Fibroblast of skin of back (primary cell): ENCODE results near the gene CMIP.
A peak's percentile ranks its signal among the peaks of the same experiment; 100 is the strongest.
"Not testable (repeated sequence)": the region's sequence is repeated elsewhere in the genome, so short reads cannot be mapped to it uniquely, and the experiment has no call there.

Source experiments
- DNase-seq: peaks from one replicate; pipeline ENCODE4 v3.0.0-alpha.2; 2013

Gene CMIP

DNA sequence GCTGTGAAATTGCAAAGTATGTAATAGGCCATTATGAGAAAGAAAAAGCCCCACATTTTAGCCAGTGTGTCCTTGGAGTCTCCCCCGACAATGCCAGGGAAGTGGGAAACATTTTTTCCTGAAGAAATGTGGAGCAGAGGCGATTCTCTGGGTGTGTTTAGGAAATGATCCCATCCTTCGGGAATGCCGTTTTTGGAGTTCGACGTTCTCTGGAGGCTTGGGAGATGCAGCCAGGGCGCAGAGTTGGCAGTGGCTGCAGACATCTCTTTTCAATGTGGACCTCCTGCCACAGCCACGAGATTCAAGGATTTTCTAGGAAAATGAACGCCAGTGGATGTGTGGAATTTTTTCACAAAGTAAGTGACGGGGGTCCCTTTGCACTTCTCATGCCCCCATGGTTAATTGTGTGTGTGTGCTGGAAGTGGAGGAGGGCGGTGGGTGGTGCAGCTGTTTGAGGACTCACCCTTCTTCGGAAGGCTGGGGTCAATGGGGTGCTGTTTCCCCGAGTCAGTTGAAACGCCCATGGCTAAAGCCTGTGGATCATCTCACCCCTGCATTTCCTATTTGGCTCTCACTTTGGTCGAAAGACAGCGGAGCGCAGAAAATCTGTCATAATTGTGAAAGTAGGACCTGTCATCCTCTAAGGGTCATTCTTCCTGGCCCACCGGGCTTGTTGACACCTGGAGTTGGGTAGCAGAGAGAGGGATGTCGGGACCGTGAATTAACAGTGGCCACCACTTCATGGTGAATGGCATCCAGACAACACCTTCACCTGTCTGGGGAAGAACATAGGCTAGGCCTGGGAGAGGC lies 73.2 kb downstream of the CMIP start:
- DNase-seq, result peak; percentile 89

DNA sequence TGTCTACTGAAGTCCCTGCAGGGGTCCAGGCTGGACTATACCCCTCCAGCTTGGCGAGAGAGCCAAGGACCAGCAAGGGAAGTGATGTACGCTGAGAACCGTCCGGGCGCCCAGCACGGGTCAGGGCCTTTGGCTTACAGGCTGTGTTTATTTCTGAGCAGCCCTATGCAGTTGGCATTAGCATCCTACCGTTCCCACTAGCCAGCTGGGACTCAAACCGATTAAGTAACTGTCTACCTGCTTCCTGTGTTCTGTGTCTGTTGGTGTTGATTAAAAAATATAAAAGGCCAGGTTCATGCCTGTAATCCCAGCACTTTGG lies 73.8 kb downstream of the CMIP start:
- DNase-seq, result no peak

DNA sequence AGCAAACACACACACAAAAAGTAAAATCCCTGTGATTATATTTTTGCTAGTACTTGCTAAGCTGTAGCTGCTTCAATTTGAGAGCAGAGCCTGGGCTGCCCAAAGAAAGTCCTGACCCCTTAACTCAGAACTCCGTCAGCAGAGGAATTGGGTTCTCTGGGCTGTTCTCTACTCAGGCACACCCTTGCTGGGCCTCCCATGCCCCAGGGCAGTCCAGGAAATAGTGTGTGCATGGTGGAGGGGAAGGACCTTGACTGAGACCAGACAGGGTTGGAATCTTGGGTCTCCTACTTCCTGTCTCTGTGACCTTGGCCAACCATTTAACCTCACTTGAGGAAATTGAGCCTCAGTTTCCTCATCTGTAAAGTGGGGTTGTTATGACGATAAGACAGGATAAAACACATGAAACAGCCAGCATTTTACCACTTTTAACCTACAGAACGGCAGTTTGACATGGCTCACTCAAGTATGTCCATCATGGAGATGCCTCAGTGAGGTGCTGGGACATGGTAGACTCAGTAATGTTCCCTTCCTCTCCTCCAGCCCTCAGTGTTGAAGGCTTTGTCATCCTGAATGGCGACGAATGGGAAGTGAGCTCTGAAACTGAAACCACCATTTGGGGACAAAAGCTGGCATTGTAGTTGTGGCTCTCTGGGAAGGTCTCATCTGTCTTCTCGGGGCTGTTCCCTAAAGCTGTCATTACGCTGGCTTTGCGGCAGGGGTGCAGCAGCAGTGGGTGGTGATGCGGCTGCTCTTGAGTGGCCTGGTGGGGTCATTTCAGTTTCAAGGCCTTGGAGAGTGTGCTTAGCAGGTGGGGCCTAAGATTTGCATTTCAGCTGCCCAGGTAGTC lies 74.9 kb downstream of the CMIP start:
- DNase-seq, result no peak

DNA sequence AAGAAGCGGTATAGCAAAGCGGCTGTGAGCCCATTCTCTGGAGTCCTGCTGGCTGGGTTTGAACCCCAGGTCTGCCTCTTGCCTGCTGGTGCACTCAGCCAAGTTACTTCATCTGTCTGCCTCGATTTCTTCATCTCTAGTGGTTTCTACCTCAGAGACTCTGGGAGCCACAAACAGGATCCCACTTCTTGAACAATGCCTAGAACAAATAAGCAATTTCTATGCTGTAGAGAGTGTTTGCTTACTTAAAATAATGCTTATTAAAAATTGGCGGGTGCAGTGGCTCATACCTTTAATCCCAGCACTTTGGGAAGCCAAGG lies 75.5 kb downstream of the CMIP start:
- no peak for DNase-seq

DNA sequence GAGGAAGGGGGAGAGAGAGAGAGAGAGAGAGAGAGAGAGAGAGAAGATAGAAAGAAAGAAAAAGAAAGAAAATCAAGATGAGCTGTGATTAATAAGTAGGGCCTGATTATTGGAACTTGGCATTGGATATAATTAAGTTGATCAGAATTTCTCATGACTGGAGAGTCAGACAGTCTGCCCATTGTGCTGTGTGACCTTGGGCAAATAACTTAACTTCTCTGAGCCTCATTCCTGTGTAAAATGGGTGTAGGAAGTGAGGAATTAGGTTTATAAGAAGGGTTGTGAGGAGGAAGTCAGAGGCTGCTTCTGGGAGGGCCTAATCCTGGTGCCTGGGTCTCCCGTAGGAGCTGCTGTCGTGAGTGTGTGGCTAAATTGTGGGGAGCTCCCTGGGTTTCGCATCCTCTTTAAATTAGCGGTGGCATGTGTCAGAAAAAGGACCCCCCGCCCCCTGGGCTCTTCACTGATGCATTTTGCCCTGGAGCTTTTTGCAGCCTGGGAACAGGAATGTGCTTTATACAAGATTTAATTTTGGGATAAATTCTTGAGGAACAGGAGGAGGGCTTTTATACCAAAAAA lies 76.0 kb downstream of the CMIP start:
- DNase-seq, result no peak

DNA sequence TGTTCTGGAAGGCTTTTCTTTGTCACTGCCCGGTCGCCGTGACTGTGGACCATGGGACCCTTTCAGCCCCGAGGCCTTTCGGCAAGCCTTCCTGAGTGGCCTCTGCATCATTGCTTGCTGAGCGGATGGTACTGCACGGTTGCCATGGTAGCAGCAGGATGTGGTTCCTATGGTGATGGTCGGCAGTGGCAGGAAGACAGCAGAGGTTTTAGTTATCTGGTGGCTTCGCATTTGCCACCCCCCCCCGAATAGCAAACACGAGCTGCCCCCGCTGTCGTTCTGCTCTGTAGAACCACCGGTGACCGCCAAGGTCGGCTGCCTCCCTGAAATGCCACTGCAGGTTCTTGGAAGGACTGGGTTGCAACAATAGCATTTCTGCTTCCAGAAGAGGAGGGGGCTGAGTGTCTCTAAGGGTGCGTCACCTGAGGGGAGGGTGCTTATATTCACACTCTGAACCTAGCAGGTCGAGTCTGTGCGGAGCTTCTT lies 76.6 kb downstream of the CMIP start:
- peak; percentile 23 for DNase-seq

DNA sequence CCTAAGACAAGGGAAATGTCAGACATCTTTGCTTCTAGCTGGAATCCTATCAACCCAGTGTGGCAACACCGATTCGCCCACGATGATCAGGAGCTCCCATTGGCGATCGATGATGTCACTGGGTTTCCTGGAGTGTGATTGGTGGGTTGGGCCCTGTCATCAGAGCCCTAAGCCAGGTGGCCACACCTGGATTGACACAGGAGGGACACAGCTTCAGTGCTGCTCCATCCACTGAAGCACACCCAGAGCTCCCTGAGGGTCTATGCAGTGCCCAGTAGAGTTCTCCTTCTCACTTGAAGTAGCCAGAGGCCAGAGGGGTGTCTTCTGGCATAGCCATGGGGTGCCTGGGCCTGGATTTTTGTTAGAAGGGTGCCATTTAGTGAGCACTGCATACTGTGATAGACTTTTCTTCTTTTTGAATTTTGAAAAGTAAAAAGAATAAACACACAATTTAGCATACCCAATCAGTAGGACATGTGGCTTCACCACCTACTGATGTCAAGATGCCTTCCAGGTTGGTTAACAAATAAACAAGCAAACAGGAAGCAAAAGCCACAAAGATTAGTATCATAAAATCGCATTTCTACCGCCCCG lies 77.6 kb downstream of the CMIP start:
- no peak for DNase-seq

DNA sequence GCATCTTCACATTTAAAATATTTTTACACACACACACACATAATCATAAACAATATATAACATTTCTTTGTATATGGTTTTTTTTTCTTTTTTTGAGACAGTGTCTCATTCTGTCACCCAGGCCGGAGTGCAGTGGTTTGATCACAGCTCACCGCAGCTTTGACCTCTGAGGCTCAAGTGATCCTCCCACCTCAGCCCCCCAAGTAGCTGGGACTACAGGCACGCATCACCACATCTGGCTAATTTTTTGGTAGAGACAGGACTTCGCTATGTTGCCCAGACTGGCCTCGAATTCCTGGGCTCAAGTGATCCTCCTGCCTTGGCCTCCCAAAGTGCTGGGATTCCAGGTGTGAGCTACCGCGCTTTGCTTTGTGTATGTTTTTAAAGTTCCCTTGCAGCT lies 78.2 kb downstream of the CMIP start:
- not testable (repeated sequence) for DNase-seq

DNA sequence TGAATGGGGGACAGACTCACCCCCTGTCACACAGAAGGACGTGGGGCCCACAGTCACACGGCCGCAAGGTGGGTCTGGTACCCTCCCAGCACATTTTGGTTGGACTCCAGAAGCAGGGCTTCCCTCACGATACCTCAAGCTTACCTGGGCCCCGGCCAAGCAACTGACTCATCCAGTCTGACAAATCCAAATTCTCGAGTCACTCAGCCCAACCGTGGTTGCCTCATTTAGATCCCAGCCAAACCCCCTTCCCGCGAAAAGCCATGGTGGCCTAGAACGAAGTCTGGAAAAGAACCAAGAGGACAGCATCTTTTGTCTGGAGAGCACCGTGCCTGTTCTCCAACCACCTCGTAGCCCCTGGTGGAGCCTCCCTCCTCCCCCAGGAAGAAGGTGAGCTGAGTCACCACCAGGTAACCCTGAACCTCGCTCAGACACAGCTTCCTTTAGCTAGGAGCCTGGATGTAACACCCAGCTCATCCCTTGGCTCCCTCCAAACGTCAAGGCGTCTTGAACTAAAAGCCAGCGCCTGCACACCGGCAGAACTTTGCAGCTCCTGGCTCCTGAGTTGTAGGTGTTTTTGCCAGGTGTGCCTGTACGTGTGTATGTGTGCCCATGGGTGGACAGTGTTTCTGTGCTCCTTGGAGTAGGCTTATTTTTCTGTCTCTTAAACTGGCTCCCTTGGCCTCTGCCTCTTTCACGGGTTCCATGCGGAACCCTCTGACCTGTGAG lies 78.9 kb downstream of the CMIP start:
- DNase-seq, result peak; percentile 78

DNA sequence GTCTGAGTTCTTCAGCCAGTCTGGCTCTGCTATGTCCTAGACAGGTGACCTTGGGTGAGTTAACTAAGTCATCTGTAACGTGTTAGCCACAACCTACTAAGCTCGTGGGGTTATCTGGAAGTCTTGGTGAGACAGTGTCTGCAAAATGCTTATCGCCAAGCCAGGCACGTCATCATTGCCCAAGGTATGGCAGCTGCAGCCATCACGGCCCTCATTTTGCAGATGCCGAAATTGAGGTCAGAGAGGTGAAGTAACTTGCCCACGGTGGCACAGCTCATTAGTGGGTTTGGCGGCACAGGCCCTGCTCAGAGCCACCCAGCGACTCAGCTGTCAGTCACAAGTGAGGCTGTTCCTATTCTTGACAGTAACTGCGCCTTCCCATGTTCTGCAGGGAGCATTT lies 79.8 kb downstream of the CMIP start:
- no peak for DNase-seq

DNA sequence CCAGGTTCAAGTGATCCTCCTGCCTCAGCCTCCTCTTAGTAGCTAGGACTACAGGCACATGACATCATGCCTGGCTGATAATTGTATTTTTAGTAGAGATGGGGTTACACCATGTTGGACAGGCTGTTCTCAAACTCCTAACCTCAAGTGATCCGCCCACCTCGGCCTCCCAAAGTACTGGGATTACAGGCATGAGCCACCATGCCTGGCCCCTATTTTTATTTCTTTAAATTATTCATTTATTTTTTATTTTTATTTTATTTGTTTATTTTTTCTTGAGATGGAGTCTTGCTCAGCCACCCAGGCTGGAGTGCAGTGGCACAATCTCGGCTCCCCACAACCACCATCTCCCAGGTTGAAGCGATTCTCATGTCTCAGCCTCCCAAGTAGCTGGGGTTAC lies 80.3 kb downstream of the CMIP start:
- DNase-seq, result not testable (repeated sequence)

DNA sequence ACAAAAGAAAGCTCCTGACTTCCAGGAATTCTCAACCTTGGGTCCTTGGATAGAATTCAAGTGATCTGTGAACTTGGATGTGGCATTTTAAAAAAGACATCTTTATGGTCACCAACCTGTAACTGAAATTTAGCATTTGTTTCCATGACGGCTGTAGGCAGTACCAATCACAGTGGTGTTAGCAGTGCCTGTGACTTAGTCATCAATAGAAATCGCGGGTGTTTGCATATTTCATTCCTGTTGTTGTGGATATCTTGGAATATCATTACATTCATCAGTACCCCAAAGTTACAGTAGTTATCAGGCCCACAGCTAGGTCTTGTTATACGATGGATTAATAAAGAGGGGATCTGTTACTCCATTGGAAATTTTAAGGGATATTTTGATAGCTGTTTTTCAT lies 81.6 kb downstream of the CMIP start:
- DNase-seq, result peak; percentile 35

DNA sequence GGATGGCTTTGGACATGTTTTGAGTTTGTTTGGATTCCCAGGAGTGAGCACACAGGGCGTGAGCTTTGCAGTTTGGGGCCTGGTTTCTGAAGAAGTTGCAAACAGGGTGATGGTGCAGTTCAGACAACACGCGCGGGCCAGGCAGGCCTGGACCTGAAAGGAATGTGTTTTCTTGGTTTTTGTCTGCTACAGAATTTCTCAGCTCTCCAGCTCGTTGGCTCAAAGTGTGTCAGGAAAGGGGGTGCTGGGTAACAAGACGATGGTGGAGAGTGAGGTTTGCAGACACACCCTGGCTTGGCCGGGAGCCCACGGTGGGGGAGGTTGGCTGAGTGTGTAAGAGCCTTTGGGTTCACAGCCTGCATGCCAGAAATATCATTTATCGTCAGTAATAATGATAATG lies 82.3 kb downstream of the CMIP start:
- peak; percentile 86 for DNase-seq

DNA sequence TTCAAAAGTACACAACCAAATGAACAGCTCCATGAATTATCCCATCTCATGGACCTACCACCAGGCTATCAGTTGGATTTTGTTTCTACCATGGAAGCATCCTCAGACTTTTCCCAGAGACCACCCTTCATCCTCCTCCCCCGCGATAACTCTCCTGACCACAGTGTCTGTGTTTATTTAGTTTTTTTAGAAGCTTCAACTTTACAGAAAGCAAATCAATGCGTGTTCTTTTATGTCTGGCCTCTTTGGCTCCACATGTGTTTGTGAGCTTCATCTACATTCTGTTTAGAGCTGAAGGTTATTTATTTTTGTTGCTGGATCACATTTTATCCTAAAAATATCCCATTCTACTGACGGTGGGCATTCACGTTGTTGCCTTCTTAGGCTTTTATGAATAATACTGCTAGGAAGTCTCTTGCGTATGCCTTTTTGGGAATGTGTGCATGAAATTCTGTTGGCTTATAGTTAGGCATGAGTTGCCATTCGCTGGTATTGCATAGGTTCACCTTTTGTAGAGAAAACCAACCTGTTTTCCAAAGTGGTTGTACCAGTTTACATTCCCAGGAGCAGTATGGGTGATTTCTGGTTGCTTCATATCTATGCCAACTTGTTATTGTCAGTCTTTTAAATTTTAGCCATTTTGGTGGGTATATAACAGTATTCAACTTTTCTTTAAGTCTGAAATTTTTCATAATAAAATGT lies 83.0 kb downstream of the CMIP start:
- no peak for DNase-seq

DNA sequence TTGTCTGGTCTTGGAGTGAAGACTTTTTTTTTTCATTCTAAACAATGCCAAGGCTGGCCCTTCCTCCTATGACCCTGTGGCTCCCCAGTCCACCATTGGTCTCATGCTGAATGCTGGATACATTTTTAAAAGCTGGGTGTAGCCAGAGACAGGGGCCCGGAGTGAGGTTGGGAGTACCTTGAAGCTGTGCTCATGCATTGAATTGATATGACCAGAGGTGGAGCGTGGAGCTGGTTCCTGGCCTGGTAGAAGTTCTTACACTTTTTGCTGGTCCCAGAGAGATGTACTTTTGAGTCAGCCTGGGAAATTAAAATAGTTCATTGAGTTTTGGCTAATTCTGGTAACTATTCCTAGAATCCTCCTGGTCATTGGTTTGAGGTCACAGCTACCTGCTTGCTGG lies 83.6 kb downstream of the CMIP start:
- no peak for DNase-seq

DNA sequence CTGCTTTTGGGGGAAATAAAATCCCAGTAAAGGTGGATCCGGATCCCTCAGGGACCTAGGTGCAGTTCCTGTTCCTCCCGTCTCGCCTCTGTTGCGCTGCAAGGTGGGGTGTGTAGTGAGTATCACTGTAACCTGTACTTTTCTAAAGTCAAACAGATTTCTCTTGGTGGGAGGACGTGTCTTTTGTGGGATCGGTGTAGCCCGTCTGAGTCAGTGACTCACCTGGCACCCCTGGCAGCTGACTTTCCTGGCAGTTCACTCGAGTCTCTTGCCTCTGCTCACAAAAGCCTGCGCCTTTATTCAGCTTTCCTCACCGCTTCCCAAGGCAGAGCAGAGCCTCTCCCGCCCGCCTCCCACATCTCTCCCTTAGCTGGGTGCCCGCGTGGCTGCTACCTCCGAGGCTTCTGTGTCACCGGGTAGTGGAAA lies 85.7 kb downstream of the CMIP start:
- no peak for DNase-seq

DNA sequence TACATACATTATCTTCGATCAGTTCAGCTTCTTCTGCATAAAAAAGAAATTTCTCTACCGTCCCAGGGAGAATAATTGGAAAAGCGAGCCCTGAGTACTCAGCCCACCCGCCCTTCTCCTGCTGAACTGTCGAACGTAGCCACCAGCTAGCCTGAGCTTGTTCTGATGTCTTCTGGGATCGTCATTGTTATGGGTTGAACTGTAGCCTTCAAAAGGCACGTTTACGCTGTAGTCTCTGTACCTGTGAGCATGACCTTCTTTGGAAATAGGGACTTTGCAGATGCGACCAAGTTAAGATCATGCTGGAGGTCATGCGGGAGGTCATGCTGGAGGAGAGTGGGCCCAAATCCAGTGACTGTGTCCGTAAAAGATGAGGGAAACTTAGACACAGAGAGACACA lies 86.2 kb downstream of the CMIP start:
- DNase-seq, result no peak

DNA sequence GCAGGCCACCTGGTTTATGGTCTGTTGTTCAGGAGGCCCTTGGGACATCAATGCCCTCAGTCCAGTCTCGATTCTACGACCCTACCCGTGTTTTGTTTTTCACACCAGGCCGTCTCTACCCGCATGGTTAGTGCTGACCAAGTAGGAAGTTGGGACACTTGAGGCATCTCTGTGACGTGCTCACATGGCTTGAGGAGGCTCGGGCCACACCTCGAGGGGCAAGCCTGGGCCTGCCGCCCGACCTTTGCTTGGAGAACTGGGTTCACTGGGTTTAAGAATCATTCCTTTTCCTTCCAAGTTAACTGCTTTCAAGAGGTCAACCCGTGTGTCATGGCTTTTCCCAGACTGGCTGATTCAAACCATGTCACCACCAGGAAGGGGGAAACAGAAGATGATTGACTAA lies 86.8 kb downstream of the CMIP start:
- no peak for DNase-seq

DNA sequence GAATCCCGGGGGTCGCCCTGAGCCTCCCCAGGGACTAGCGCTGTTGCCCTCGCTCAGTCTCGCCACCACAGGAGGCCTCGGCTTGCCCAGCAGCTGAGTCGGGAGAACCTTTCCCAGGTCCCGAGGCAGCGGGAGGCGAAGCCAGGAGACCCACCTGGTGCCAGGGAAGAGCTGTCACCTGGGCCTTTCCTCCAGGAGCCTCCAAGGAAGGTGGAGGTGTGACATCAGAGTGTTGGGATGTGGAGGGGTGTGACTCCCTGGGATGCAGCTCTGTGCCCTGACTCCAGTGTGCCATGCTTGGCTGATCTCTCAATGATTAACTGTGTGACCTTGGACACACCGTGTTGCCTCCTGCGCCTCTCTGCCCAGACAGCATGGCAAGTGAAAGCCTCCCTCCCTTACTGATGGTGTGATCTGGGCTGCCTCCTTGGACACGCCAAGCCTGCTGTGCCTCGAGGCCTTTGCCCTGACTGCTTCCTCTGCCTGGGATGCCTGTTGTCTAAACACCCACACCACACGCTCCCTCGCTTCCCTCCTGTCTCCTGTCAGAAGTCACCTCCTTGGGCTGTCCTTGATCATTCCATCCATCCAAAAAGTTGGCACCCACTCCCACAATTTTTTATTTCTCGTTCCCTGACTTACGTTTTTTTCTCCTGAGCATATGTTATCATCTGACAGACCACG lies 88.0 kb downstream of the CMIP start:
- DNase-seq, result no peak

DNA sequence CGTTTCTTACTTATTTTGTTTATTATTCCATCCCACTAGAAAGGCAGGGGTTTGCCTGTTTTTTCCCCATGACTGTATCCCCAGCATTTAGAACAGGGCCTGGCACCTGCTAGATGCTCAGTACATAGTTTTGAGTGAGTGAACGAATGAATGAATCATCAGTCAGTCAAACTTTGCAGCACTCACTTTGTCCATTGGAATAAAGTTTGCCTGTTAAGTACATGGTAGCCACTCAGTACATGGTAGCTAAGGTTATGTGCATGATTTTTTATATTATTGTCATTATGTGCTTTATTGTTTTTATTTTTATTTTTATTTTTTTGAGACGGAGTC lies 88.5 kb downstream of the CMIP start:
- no peak for DNase-seq

DNA sequence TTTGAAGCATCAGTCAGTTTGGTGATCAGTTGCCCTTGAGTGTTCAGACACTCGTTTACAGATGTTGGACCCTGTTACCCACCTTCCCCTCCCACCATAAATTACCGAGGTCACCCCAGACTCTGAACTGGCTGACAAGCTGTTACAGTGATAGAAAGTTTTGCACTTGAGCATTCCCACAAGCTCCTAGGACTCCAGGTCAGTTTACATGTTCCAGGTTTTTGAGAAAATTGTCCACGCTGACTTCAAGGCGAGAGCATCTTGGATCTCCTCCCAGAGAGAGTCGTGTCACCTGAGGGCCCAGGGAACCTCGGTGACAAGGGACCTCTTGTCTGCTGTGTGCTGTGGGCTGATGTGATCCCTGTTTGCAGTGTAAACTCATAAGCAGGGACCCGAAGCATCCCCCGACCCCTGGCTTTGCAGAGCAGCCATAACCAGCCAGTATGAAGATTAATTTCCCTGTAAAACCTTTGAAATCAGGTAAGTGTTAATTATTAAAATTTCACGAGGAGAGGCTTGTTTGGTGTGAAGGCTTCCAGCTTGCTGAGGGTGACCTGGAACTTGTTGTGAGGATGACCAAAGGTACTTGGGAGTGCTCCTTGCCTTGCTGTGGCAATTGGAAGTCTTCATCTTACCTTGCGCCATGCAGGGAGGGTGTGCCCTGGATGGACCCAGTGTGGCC lies 91.2 kb downstream of the CMIP start:
- no peak for DNase-seq
